GM12878 (cell line): Measurements from ENCODE around the gene DCK.

Experiments
- CHD1 ChIP-seq: IDR thresholded peaks from 2 replicates; pipeline ENCODE4 v1.6.1; 2012; ENCODE audit warnings: low read depth, low read length, improper control_type of control experiment
- CTCF ChIP-seq, 3 experiments: IDR thresholded peaks in 2 of 3; conservative IDR thresholded peaks in 1 of 3; 2 replicates each; pipeline ENCODE4 v1.5.1; 2011; ENCODE audit warnings: low read depth in 3 of 3, low read length in 3 of 3, mild to moderate bottlenecking in 3 of 3, control low read depth in 2 of 3, moderate library complexity in 2 of 3, inconsistent platforms in 1 of 3, mixed read lengths in 1 of 3; ENCODE audit not compliant: control insufficient read depth in 2 of 3, insufficient read depth in 1 of 3; ENCODE audit errors: extremely low read depth in 1 of 3
- EP300 ChIP-seq, 2 experiments: fragments of 150-350 bp in 1 of 2; IDR thresholded peaks; 2 replicates each; pipeline ENCODE4 v1.6.1; 2011 to 2012; ENCODE audit warnings: low read depth in 2 of 2, low read length in 2 of 2, borderline replicate concordance in 1 of 2, improper control_type of control experiment in 1 of 2, inconsistent platforms in 1 of 2; ENCODE audit not compliant: control insufficient read depth in 1 of 2
- ESRRA ChIP-seq: IDR thresholded peaks from 2 replicates; pipeline ENCODE4 v1.6.1; 2012; ENCODE audit warnings: mild to moderate bottlenecking, low read length, improper control_type of control experiment
- EZH2 ChIP-seq: IDR thresholded peaks from 2 replicates; pipeline ENCODE4 v1.6.1; 2012; ENCODE audit warnings: low read depth, mild to moderate bottlenecking, control low read depth, inconsistent platforms, low read length, borderline replicate concordance; ENCODE audit not compliant: control insufficient read depth
- NRF1 ChIP-seq: conservative IDR thresholded peaks from 2 replicates; pipeline ENCODE4 v1.6.1; 2011; ENCODE audit warnings: mild to moderate bottlenecking, low read depth, low read length, improper control_type of control experiment
- POLR2A ChIP-seq: IDR thresholded peaks from 2 replicates; pipeline ENCODE4 v1.6.1; 2011; ENCODE audit warnings: low read depth, mild to moderate bottlenecking, low read length
- POLR2AphosphoS5 ChIP-seq: IDR thresholded peaks from 2 replicates; pipeline ENCODE4 v1.6.1; 2011; ENCODE audit warnings: mild to moderate bottlenecking, low read length, inconsistent platforms
- REST ChIP-seq: IDR thresholded peaks from 2 replicates; pipeline ENCODE4 v1.6.1; 2012; ENCODE audit warnings: mild to moderate bottlenecking, low read depth, low read length
- SMC3 ChIP-seq: IDR thresholded peaks from 2 replicates; pipeline ENCODE4 v1.6.1; 2011; ENCODE audit warnings: low read length, improper control_type of control experiment, borderline replicate concordance
- TCF12 ChIP-seq: IDR thresholded peaks from 2 replicates; pipeline ENCODE4 v1.6.1; 2011; ENCODE audit warnings: low read depth, mild to moderate bottlenecking, low read length
- ZNF384 ChIP-seq: IDR thresholded peaks from 2 replicates; pipeline ENCODE4 v1.6.1; 2012; ENCODE audit warnings: low read depth, mild to moderate bottlenecking, low read length, improper control_type of control experiment, borderline replicate concordance

GRCh38 chr4:71065991-71066510 is 72.6 kb downstream of the DCK start:
- no peak for TF ChIP-seq ESRRA
- TF ChIP-seq CHD1, result no peak
- no peak for TF ChIP-seq CTCF (IDR thresholded peaks at IDR 0.05 in 2 of 3, conservative IDR thresholded peaks at IDR 0.05 in 1 of 3; ENCODE audit: control insufficient read depth in 2 of 3, extremely low read depth in 1 of 3, insufficient read depth in 1 of 3, low read depth in 3 of 3, low read length in 3 of 3)
- TF ChIP-seq TCF12, result no peak
- no peak for TF ChIP-seq POLR2AphosphoS5
- TF ChIP-seq EP300 (IDR thresholded peaks at IDR 0.05; ENCODE audit: borderline replicate concordance in 1 of 2, control insufficient read depth in 1 of 2, low read depth in 2 of 2, low read length in 2 of 2), result no peak
- TF ChIP-seq EZH2, result no peak
- TF ChIP-seq POLR2A, result no peak
- TF ChIP-seq REST, result no peak
- no peak for TF ChIP-seq ZNF384
- TF ChIP-seq NRF1, result no peak
- TF ChIP-seq SMC3, result no peak
